DMS53 (cell line): ENCODE measurements around the gene IFI27.
"Not testable (repeated sequence)": the region's sequence is repeated elsewhere in the genome, so short reads cannot be mapped to it uniquely, and the experiment has no call there.

Source experiments
- DNase-seq: peaks from one replicate; lab custom pipeline; 2025; lab: John Stamatoyannopoulos, UW

Gene IFI27

GRCh38 chr14:94156143-94156542 is 45.6 kb downstream of the IFI27 start:
- DNase-seq = not testable (repeated sequence)

DNA sequence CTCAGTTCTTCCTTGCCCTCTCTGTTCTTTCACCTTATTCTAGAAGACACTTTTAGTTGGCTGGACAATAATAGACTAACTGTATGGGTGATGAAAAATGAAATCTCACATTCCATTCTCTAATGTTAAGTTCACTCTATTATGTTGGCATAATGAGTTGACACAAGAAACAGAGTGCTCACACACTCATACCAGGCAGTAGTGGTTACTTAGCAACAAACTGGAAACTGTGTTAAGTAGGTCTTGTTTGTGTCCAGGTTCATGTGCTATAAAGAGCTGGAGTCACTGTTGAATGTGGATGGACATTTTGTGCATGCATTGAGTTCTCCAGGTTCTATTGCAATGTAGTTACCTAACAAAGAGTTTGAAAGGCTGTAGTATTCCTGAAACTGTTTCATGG is 46.7 kb downstream of the IFI27 start:
- DNase-seq = peak; percentile 69

DNA sequence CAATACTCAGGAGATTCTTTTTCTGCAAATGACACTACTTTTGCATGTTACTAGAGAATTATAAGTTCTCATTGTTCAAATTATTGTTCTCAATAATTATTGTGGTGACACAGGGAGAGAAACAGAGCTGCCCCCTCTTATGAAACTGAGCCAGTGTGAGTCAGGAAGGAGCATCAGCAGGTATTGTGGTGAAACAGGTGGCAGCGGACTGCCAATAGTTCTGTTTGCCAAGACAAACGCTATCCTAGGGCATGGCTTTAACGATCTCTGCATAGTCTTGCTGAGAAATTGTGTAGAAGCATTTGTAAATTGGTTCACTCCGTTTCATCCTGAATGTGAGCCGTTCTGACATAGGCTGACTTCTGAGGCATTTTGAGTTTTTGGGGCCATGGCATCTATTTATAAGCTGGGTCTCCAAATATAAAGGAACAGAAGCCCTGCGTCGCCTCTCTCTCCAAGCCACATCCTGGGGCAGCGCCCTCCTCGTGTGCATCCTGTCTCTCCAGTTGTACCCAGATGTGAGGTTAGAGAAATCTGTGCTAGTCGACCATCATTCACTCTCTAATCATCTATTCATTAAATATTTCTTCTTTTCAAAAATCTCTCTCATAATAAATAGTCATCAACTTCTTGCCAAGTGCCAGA is 47.8 kb downstream of the IFI27 start:
- no peak for DNase-seq

DNA sequence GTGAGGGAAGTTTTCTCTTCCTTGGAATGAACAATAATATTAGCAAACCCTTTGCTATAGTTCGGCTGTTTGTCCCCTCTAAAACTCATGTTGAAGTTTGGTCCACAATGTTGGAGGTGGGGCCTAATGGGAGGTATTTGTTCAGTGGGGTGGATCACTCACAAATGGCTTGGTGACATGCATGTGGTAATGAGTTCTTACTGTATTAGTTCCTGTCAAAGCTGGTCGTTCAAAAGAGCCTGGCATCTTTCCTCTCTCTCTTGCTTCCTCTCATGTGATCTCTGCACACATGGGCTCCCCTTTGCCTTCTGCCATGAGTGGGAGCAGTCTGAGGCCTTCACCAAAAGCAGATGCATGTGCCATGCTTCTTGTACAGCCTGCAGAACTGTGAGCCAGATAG is 50.5 kb downstream of the IFI27 start:
- DNase-seq = no peak

DNA sequence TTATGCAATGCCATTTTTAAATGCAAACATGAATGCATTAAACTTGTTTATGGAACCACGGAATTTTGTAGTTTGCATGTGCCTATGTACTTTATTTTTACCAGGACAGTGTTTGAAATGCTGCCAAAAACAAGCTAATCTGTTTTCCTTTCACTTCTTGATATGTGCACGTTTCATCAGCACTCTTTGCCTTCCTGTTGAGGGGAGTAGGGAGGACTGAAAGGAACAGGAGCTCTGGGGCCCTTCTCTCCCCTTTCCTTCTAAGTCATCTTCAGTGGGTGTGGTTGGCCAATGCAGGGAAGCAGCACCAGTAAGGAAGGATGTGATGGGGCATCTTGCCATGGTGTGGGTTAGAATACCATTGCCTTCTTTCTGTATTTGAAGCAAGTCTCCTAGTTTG is 51.4 kb downstream of the IFI27 start:
- no peak for DNase-seq

DNA sequence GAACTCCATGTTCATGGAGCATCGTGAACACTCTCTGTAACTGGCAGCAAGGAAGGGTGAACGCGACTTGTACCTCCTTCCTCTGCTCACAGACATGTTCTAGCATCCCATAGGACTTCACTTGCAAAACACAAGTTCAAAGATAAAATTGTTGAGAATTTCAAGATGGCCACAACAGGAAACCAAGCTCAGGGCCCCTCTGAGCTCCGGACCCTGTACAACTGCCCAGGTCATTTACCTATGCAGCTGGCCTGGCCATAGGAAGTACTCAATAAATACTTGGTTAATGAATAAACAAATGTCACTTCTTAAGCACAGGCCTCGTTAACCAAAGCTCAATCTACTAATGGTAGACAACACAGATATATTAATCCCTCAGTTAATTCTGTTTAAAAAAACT is 51.9 kb downstream of the IFI27 start:
- no peak for DNase-seq

- DNase-seq = peak; percentile 13
Observed at GRCh38 chr14:94163796-94164195, 53.3 kb downstream of the IFI27 start.

DNA sequence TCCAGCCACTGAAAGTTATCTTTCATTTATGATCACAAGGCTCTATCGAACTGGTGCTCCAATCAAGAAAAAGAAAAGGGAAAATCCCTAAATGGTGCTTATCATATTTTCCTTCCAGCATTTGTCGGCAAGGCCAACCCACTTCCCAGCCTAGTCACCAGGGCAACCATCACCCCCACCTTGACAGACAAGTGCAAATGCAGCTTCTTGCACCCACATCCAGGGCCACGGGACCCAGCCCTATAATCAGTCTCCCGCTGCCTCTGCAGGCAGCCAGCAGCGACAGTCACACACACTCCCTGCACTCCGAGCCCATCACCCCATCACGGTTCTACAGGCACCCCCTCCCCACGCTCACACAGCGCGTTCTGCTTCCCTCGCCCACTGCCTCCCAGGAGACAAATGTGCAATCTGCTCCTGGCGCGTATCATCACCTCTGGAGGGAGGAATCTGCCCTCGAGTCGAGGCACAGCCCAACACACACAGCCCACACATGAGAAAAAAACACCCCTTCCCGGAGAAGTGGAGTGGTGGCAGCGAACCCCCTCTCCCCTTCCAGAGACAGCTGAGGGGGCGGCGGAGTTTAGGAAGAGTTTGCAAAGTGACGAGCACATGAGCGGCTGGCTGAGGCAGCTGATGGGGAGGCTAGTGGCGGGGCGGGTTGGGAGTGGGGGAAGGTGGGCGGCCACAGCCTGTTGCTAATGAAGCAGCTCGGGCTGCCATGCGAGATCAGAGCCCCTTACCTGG is 54.3 kb downstream of the IFI27 start:
- DNase-seq = no peak

- no peak for DNase-seq
Observed at GRCh38 chr14:94165744-94166143, 55.2 kb downstream of the IFI27 start.
